ENCODE measurements around the gene PRRX1.

Gene PRRX1

DNA sequence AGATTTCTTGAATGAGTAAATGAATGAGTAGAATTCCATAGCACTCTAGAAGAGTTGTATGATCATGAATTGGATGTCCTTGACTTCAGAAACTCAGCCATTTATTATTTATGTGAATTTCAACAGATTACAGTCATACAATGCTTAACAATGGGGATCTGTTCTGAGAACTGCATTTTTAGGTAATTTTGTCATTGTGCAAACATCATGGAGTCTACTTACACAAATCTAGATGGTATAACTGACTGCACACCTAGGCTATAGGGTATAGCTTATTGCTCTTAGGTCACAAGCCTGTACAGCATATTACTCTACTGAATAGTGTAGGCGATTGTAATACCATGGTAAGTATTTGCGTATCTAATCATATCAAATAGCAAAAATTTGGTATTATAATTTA is 59.6 kb downstream of the PRRX1 start:
- no peak for DNase-seq

DNA sequence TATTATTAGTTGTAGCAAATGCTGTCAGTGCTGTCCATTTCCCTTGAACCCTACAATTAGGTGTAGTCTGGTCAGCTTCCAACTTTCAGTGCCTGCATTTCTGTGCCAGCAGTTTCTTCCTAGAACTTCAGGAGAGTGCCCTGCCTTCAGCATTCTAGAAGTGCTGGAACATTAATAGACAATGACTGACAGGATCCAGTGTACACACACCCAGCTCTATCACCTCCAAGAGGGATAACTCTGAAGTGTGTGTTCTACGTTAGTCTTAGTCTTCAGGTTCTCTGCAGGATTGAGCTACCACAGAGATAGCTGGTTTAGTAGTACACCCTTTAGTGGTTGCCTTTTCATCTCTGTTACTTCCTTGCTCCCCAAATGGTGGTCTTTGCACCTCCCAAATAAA is 61.4 kb downstream of the PRRX1 start:
- no peak for DNase-seq

DNA sequence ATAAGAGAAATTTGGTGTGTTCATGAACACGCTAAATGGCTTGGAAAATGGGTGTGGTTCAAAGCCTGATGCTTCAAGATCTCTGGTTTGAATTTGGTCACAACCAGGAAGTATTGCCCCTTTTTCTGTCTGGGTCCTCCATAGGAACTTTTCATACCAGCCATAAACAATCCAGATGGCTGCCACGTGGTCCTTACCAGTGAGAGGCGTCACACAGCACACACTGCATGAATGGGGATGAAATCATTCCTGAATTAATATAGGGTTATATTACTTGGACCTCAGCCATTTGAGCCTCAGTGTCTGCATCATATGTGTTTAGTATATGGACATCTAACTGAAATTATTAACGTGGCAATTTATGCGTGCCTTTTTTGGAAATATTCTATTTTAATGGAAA is 64.0 kb downstream of the PRRX1 start:
- no peak for DNase-seq

DNA sequence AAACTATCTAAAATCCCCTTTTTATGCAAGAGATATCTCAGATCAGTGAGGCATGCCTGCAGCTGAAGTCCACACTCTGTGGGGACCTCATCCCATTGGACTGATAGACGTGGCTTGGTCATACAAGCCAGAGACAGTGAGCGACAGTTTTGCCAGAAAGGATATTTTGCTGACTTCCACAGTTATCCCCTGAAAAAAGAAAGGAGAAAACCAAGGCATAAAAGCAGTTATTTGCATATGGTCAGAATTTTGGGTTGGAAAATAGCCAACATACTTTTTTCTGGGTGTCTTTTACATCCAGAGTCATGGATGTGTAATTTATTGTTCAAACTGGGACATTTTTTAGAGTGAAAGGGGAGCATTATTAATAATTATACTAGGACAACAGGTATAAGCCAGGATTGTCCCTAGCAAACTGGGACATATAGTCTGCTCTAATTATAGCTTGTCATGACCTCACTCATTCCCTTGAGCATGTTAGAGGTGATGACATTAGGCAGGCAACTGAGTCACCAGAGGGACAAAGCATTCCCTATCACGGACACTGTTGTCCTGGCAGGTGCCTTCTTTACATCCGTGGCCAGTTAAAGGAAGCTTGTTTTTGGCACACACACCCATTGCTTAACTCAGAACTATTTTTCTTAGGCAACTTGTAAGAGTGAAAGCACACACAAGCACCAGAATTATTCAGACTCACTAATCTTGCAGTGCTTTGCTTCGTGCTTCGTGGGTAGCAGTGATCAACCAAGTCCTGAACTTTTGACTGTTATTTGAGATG is 65.5 kb downstream of the PRRX1 start:
- DNase-seq = no peak

DNA sequence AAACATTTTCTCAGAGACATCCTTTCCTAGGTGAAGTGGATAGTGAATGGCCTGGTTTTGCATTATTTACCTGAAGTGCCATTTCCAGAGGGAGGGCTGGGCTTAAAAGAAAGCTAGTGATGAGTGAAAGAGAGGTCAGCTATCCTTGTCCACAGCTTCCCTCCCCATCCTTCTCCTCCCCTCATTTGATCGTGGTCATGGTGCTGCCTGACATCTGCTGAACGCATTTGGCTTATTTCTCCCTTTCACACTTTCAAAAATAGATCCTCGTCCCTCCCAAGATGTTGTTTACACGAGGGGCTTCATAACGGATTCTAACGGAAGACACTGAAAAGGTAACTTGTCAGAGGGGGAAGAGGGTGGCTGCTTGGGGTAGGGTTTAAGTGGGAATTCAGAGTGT is 66.1 kb downstream of the PRRX1 start:
- no peak for DNase-seq

DNA sequence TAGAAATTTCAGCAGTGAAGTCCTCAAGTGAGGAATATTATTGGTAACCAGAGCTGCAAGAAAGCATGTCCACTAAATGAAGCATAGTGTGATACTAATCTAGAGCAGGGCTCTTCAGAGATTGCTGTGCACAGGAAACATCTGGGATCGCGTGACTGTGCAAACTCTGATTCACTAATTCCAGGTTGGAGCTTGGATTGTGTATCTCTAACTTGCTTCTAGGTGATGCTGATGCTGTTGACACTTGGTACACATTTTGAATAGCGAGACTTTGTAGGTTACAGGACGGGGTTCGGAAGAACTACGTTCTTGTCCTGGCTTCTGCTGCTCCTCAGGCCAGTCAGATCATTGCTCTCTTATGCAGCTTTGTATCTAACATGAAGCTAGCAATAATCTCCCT is 66.5 kb downstream of the PRRX1 start:
- DNase-seq = no peak

DNA sequence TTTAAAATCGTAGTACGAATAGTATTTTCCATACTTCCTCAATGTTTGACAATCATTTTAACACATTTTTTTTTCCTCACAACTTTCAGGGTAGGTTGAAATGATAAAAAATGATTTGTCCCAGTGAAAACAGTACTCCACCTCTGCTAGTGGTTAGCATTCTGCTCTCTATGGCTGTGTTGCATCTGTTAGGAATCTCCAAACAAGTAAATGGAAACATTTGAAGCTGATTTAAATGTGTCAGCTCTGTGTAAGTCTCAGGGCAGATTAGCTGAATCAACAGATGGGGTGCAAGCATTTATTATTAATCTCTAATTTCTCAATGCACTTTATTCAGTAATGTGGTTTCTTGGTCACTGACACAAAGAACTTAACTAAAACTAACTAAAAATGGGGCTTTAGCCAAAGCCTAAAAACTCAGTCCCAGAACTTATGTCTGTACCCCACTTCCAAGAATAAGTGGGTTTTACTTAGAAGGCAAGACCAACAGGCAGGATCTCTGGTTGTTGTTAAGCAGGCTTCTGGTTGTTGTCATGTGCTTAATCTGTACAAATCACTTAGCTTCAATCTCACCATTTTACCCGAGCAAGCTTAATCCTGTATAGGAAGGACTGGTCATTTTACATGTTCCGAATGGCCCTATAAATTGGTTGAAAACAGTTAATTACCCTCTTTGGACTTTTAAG is 67.8 kb downstream of the PRRX1 start:
- DNase-seq = no peak

DNA sequence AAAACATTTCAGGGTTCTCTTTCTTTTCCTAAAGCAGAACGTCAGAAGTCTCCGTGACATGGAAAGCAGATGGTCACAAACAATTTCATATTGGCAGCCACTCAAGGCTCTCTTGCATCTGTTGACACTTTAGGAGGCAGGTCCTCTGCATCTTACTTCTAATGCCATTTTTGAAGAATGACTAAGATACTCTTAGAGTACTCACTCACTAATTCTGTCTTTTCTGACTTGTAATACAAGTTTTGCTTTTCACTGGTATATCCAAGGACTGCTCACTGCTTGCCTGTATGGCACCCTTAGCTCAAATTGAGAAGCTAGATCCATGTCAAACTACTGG is 68.3 kb downstream of the PRRX1 start:
- peak; percentile 54 for DNase-seq

DNA sequence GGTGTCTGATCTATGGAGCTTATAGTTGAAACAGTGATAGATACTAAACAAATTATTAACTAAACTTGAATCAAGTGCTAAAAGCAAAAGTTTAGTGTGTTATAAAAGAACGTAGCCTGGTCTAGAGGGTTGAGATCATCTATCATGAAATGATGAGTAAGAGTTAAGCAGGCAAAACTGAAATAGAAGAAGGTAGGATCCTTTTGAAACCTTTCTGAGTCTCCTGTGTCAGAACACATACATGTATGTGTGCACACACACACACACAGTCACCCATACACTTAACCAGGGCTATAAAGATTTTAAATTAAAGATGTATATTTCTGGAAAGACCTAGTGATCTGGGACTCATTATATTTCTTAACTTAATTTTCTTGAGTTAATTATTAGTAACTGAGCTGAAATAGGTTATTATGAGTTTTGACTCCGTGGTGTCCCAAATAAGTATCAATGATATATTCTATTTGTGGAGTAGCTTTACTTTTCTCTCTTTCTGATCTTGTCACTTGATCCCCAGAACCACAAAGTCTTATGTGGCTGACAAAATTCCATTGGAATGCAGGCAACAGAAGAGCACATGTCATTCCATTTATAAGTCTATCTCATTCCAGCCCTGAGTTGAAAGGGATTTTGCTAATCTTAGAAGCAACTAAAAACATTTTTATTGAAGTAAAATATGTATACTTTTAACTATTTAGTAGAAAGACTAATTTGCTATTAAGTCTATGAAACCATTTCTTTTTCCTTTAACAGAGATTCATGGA is 70.7 kb downstream of the PRRX1 start:
- DNase-seq = no peak

DNA sequence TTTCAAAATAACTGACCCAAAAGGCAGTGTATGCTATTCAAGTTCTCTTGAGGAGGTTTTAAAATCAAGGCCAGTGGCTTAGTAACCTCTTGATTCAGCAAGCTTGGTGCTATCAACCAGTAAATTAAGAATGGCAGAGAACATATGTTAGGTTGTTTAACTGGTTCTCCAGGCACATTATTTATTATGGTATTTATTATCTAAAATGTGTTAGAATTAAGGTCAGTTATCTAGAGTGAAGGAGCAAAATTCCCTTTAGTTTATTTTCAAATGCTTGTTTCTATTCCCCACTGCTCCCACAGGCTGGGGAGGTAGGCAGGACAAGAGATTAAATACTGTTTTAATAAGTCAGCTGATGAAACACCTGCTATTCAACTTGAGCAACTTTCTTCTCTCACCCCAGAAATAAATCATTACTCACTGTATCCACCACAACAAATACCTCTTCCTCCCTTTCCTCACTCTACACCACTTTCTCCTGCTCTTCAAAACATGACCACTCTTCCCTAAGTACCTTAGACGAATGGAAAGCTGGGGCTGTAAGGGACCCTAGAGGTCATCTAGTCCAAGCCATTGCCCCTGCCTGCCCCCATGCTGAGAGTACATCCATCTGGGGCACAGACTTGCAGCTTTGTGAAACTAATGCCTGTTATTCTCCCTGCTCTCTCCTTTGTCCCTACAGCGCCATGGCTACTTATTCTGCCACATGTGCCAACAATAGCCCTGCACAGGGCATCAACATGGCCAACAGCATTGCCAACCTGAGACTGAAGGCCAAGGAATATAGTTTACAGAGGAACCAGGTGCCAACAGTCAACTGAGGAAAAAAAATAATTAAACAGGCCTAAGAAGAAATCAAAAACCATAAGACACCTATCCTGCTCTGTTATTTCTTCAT is 71.7 kb downstream of the PRRX1 start:
- no peak for DNase-seq

DNA sequence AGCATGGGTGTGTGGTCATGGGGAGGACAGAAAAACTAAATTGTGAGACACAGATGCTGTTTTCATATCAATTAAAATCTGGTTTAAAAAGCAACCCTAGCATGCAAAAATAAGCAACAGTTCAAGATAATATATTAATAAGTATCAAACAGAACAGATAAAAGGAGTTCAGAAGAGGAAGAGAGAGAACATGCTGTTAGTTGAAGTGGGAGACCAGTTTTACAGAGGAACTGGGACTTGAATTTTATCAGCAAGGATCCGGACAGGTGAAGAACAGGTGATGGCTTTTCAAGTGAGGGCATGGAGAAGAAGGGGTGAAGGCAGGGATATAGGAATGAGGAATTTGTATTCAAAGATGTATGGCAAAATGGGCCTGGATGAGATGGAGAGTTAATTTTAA is 75.9 kb downstream of the PRRX1 start:
- no peak for DNase-seq

DNA sequence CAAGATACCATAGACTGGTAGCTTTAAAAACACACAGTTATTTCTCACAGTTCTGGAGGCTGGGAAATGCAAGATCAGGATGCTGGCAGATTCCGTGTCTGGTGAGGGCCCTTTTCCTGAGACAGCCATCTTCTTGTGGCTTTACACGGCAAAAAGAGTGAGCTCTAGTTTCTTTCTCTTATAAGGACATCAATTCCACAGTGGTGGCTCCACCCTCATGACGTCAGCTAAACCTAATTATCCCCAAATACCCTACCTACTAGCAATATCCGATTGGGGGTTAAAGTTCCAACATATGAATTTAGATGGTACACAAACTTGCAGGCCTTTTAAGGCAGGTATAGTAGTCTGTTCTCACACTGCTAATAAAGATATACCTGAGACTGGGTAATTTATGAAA is 77.7 kb downstream of the PRRX1 start:
- no peak for DNase-seq

DNA sequence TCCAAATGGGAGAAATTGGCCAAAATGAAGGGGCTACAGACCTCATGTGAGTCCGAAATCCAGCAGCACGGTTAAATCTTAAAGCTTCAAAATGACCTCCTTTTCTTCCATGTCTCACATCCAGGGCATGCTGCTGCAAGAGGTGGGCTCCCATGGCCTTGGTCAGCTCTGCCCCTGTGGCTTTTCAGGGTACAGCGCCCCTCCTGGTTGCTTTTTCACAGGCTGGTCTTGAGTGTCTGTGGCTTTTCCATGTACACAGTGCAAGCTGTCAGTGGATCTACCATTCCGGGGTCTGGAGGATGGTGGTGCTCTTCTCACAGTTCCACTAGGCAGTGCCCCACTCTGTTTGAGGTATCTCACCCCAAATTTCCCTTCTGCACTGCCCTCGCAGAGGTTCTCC is 78.7 kb downstream of the PRRX1 start:
- DNase-seq = no peak

DNA sequence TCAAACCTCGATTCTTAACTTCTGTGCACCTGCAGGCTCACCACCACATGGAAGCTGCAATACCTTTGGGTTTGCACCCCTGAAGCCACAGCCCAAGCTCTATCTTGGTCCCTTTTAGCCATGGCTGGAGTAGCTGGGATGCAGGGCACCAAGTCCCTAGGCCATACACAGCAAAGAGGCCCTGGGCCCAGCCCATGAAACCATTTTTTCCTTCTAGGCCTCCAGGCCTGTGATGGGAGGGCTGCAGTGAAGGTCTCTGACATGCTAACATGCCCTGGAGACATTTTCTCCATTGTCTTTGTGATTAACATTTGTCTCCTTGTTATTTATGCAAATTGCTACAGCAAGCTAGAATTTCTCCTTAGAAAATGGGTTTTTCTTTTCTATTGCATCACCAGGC is 79.2 kb downstream of the PRRX1 start:
- DNase-seq = no peak

DNA sequence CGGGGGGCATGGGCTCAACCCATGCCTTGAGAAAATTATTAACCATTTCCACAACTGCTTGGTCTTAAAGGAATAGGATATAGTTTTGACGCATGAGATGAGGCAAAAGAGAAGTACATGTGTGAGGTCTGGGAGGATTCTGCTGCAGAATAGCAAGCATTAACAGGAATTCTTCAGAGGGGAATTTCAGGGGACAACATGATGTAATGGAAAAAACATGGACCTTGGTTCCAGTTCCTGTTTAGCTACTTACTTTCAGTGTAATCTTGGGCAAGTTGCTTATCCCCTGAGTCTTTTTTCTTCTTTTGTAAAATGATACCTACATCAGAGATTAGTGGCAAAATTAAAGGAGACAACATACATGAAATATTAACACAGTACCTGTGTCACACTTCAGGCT is 85.6 kb downstream of the PRRX1 start:
- DNase-seq = peak; percentile 32

DNA sequence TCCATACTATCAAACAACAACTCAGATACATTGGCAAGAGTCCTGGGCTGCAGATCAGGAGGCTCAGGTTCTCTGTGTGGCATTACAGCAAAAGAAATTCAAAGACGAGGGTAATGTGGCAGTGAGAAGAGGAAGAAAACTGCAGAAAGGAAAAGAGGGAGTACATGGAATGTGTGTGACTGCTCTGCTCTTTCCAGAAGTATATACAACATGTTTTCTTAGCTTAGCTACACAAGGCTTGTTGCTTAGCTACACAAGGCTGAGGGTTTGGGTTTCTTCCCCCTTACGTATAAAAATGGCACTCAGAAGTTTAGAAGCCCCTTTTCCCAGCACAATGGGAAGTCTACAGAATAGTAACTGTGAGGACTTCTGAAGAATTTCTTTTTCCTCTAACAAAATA is 86.0 kb downstream of the PRRX1 start:
- DNase-seq = peak; percentile 17

DNA sequence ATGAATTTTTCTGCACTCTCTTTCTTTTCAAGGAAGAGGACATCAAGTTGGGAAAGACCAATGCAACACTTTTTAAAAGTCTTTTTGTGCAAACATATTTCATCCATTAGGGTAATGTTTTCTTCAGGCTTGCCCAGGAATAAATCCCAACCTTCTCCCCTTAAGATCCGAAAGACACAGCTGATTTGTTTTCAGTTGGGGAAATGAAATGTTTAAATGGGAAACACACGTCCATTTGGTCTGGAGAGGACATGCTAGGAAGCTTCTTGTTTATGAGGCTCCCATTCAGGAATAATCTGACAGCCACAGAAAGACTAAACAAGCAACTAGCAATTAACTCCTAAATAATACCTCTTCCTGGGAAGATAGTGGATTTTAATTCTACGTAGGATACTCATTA is 91.9 kb downstream of the PRRX1 start:
- no peak for DNase-seq

DNA sequence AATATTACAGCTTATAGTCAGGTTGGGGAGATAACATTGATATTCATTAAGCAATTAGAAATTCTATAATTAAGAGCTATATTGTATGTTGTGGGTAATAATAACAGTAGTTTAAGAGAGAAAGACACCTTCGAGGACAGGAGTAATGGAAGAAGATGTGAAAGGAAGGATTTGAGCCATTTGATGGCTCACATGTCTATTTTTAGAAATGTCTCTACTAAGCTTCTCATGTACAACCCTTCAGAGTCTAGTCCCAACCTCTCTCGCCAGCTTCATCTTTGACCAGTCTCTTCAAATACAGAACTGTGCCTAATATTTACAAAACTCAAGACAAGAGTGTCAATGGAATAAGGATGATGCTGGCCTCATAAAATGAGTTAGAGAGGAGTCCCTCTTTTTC is 95.1 kb downstream of the PRRX1 start:
- DNase-seq = no peak

DNA sequence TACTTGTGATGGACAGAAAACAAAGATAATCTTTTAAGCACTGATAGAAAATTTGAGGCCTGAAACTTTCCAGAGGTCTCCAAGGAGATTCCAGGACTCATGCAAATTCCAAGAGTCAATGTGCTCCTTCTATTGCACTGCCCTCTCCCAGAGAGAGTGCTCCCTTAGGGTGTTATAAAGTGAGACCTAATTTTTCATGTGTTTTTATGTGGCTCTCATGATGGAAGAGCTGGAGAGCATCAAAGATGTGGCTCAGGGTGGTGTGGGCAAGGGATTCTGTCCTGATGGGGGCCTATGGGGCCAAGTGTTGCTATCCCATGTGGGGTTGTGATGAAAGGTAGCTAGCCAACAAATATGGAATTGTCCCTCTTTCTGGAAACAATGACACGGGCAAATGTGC is 101.3 kb downstream of the PRRX1 start:
- DNase-seq = no peak

DNA sequence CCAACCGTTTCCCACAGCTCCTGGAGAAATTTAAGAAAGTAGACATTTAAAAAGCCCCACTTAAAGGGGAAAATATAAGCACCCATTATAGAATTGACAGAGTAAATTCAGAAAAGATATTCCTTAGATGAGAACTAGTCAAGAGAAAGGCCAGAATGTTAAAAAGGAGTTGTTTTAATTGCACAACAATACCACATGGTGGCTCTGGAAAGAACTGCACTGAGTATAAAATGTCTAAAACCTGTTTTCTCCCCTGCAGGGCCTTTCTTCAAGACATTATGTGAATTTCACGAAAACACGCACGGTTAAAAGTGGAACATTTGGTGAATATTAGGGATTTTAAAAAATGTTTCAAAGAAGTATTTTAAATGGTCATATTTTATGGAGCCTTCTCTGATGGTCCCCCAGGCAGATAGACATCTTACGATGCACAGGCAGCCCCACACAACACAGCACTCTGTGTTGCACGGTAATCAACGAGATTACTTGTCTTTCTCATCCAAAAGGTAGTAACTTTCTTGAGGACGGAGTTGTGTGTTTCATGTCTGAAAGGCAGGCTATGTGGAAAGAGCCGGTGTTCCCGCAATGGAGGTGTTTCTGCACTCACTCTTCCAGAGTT is 101.9 kb downstream of the PRRX1 start:
- peak; percentile 50 for DNase-seq

DNA sequence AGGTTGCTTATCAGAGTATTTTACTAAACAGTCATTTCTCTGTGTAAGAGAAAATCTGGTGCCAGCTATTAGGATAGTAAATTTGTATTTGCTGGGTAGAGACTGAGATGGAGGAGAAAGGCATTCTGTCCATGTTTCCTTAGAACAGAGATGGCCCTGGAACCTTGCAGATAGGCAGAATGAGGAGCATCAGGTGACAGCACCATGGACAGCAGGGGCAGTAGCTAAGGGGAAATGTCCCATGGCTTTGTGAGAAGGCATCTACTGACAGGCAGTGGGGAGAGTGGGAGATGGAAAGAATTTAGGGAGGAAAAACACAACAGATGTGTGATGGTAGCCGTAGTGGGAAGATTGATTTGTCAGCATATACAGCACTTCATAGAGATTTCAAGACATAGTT is 105.0 kb downstream of the PRRX1 start:
- DNase-seq = no peak

DNA sequence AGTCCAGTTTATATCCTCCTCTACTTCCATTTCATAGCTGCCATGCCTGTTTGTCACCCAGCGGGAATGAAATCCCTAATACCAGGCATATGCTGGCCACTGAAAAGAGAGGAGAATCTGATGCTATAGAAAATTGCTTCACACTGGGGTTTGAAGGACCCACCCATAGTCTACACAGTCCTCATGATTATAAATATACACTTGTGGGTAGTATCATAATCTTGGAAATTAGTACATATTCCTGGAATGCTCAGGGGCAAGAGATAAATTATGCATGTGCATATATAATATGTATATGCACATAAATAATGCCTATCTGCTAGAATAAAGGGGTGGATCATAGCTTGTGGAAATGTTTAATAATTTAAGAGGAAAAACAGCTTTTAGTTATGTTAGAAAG is 105.8 kb downstream of the PRRX1 start:
- DNase-seq = no peak

DNA sequence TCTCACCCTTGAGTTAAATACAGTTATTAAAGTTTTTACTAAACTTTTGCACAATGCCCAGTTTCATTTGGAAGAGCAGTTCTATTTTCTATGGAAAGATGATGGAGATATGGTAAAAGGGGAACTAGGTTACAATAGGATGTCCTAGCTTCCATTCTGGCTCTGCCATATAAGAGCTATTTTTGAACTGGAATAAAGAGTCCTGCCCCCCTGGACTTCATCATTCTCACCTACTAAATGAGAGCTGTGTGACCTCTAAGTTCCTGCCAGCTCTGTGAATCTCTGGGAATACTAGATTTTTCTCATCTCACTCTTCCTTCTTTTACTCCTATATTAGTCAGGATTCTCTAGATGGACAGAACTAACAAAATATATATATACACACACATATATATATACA is 106.3 kb downstream of the PRRX1 start:
- no peak for DNase-seq
